GM10266 (cell line): ENCODE data around the gene COPB2.
A peak's percentile ranks its signal among the peaks of the same experiment; 100 is the strongest.

ENCODE experiments used
- DNase-seq: peaks from one replicate; pipeline ENCODE4 v3.0.0; 2012; ENCODE audit errors: extremely low spot score
- CTCF ChIP-seq: IDR thresholded peaks from 2 replicates; pipeline ENCODE4 v1.5.1; 2012; ENCODE audit warnings: mild to moderate bottlenecking, low read depth; ENCODE audit not compliant: control insufficient read depth, insufficient read depth; ENCODE audit errors: missing control alignments

Gene COPB2

DNA sequence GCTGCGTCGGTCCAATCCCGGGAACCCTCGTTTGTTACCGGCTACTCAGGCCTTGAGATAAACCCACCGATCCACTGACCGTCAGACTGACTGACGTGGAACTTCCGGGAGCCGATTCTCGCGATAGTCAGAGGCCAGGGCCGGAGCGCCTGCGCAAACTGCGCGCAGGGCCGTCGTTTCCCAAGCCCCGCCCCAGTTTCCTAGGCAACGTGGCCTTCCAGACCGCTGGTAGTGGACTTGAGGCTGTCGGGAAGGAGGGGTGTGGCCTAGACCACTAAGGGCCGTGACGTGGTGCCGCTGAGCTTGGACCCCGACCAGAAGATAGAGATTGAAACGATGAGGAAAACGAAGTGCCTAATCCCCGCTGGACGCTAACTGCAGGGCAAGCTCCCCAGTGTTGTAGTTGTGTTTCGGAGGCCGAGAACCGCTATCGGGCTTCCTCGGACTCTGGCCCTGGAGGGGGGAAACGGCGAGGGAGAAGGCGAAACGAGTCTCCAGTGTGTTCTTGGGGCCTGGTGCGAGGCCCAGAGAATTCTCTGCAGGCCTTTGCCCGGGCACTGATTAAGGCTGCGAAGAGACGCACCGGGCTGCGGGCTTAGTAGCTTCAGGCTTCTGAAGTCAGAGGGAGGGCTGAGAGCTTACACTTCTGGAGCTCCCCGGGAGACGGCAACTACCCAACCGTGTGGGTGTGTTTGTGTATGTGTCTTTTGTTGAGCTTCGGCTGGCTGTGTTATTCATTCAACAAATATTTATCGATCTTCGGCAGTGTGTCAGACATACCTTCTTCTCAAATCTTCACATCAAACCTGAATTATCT, at the start of gene COPB2:
COPB2 (minus strand) TSS at position 96 of the 817 bp plus-strand sequence. CDS start 97 bp downstream, outside the sequence.
- no peak for TF ChIP-seq CTCF
- DNase-seq: peak; percentile 91

GRCh38 chr3:139434764-139435307, 45.4 kb upstream of the COPB2 start:
- TF ChIP-seq CTCF: no peak
- no peak for DNase-seq

DNA sequence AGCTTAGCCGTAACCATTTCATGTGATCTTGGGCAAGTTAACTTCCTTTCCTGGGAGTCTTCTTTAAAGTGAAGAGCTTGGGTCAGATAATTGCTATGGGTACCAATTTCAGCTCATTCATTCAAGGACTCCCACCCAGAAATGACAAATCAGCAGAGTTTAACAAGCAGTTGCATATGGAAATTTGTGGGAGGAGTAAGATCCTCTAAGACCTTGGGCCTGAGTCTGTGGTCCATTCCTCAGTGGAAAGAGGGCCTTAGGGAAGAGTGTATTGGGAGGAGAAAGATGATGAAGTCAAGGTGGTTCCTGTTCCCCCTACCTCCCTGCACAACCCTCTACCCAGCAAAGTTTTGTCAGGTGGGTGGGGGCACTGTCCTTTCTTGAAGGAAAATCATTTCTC, 44.8 kb upstream of the COPB2 start:
- no peak for TF ChIP-seq CTCF

DNA sequence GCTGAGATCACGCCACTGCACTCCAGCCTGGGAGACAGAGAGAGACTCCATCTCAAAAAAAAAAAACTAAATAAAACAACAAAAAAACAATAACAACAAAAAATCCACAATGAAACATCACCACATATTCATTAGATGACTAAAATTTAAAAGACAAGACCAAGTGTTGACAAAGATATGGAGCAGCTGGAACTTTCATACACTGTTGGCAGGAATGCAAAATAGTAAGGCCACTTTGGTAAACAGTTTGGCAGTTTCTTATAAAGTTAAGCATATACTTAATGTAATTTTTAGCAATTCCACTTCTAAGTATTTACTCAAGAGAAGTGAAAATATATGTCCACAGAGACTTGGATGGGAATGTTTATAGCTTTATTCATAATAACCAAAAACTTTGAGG, 43.6 kb upstream of the COPB2 start:
- no peak for TF ChIP-seq CTCF
- no peak for DNase-seq

More for the DNA sequence above, 44.8 kb upstream of the COPB2 start:
- DNase-seq: no peak

DNA sequence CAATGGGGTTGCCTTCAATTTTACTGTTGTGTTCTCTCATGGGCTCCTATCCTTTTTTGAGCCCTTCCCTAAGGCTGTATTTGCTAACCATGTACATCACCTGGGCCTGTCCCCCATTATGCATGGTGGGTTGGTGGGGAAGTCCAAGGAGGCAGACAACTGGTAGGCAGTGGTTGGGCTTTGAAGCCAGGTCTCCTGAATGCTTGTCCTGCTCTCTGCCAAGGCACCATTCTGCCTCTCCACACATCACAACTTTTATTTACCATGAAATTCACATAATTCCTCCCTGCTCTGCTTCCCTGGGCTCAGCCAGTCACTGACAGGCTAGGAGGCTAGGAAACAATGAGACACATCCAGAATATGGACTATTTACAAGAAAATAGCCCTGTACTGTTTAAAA, 41.0 kb upstream of the COPB2 start:
- TF ChIP-seq CTCF: no peak
- no peak for DNase-seq

- peak; percentile 58 for DNase-seq
- peak; percentile 70 for TF ChIP-seq CTCF
These were observed 38.0 kb upstream of the COPB2 start for GRCh38 chr3:139427283-139428060.
